Measurements from ENCODE around the gene CDC7.

- TF ChIP-seq, protein P1, sequence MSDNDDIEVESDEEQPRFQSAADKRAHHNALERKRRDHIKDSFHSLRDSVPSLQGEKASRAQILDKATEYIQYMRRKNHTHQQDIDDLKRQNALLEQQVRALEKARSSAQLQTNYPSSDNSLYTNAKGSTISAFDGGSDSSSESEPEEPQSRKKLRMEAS (CRISPR knock-in tag; IDR thresholded peaks at IDR 0.05) = no peak
- TF ChIP-seq E2F5 (CRISPR knock-in tag; IDR thresholded peaks at IDR 0.05) = no peak
- no peak for TF ChIP-seq CBFB (CRISPR knock-in tag; IDR thresholded peaks at IDR 0.05; ENCODE audit: low read depth)
- TF ChIP-seq, protein P2, sequence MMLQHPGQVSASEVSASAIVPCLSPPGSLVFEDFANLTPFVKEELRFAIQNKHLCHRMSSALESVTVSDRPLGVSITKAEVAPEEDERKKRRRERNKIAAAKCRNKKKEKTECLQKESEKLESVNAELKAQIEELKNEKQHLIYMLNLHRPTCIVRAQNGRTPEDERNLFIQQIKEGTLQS (CRISPR knock-in tag; conservative IDR thresholded peaks at IDR 0.05) = no peak
- no peak for TF ChIP-seq MYBL2 (CRISPR knock-in tag; IDR thresholded peaks at IDR 0.05)
- TF ChIP-seq, protein P3, sequence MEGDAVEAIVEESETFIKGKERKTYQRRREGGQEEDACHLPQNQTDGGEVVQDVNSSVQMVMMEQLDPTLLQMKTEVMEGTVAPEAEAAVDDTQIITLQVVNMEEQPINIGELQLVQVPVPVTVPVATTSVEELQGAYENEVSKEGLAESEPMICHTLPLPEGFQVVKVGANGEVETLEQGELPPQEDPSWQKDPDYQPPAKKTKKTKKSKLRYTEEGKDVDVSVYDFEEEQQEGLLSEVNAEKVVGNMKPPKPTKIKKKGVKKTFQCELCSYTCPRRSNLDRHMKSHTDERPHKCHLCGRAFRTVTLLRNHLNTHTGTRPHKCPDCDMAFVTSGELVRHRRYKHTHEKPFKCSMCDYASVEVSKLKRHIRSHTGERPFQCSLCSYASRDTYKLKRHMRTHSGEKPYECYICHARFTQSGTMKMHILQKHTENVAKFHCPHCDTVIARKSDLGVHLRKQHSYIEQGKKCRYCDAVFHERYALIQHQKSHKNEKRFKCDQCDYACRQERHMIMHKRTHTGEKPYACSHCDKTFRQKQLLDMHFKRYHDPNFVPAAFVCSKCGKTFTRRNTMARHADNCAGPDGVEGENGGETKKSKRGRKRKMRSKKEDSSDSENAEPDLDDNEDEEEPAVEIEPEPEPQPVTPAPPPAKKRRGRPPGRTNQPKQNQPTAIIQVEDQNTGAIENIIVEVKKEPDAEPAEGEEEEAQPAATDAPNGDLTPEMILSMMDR (IDR thresholded peaks at IDR 0.05) = no peak
- no peak for TF ChIP-seq JUN (CRISPR knock-in tag; IDR thresholded peaks at IDR 0.05)
- no peak for TF ChIP-seq HMGXB4 (CRISPR knock-in tag; IDR thresholded peaks at IDR 0.05)
- TF ChIP-seq, protein P4, sequence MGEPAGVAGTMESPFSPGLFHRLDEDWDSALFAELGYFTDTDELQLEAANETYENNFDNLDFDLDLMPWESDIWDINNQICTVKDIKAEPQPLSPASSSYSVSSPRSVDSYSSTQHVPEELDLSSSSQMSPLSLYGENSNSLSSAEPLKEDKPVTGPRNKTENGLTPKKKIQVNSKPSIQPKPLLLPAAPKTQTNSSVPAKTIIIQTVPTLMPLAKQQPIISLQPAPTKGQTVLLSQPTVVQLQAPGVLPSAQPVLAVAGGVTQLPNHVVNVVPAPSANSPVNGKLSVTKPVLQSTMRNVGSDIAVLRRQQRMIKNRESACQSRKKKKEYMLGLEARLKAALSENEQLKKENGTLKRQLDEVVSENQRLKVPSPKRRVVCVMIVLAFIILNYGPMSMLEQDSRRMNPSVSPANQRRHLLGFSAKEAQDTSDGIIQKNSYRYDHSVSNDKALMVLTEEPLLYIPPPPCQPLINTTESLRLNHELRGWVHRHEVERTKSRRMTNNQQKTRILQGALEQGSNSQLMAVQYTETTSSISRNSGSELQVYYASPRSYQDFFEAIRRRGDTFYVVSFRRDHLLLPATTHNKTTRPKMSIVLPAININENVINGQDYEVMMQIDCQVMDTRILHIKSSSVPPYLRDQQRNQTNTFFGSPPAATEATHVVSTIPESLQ (CRISPR knock-in tag; IDR thresholded peaks at IDR 0.05) = no peak
- TF ChIP-seq IRF2 (CRISPR knock-in tag; IDR thresholded peaks at IDR 0.05; ENCODE audit: borderline replicate concordance, low read depth) = no peak
- no peak for TF ChIP-seq ZMAT4 (CRISPR knock-in tag; IDR thresholded peaks at IDR 0.05)
- TF ChIP-seq SMAD4 (CRISPR knock-in tag; IDR thresholded peaks at IDR 0.05) = no peak
- TF ChIP-seq ZNF263 (CRISPR knock-in tag; IDR thresholded peaks at IDR 0.05; ENCODE audit: low read depth) = no peak
Observed at GRCh38 chr1:91506071-91506470, 5.4 kb downstream of the CDC7 start.

Measured in WTC11 (cell line).